Mucosa of descending colon (tissue), 3 donors: Measurements from ENCODE around the gene RELT. TPM values are rescaled to one million over a fixed set of nuclear protein-coding genes. Genes with fewer than 3 reads are reported as not detected.
A peak's percentile ranks its signal among the peaks of the same experiment; 100 is the strongest.

Experiments used
- ATAC-seq: fragments of 200-7000 bp; cut with Tn5 transposase; one replicate; pipeline ENCODE4 v1.9.1; 2020; ENCODE audit warnings: mild to moderate bottlenecking, moderate library complexity
- DNase-seq, 3 donors: peaks; one replicate each; pipeline ENCODE4 v3.0.0-alpha.2; 2020
- H3K36me3 ChIP-seq: fragments of 200-600 bp; one replicate; pipeline ENCODE4 v1.8.0; 2021; ENCODE audit warnings: low read depth, mild to moderate bottlenecking
- H3K4me1 ChIP-seq: fragments of 200-600 bp; one replicate; pipeline ENCODE4 v1.8.0; 2021; ENCODE audit warnings: low read depth, mild to moderate bottlenecking
- H3K4me3 ChIP-seq: fragments of 200-600 bp; one replicate; pipeline ENCODE4 v1.8.0; 2021; ENCODE audit warnings: mild to moderate bottlenecking
- H3K9me3 ChIP-seq: fragments of 200-600 bp; one replicate; pipeline ENCODE4 v1.8.0; 2021; ENCODE audit warnings: mild to moderate bottlenecking
- intact Hi-C, 2 donors: fragments of 100-400 bp; cut with DNase I in 1 of 2; cut with micrococcal nuclease in 1 of 2; formaldehyde crosslinking; loops; one replicate each; pipeline versions ENCODE4 v1.11.0 to v1.11.1; 2022; cut with DNase I, micrococcal nuclease
- long read RNA-seq, 2 donors: library from polyadenylated mRNA; unstranded; transcript quantifications; one replicate each; pipeline ENCODE4 v2.0.0, GENCODE V29; 2019 to 2021
- total RNA-seq, 3 donors: library from RNA; stranded (reverse); fragmentation: NEBNext Ultra II Directional in 2 of 3; extraction: Animal tissue kit (Norgen Biotek cat#: 25700) in 2 of 3; gene quantifications; one replicate each; pipeline versions ENCODE4 v1.2.1 to v1.2.4, GENCODE V29; 2021 to 2023
- TF ChIP-seq, protein P1 (sequence below): fragments of 200-600 bp; IDR thresholded peaks from one replicate; pipeline ENCODE4 v1.8.0; 2022; ENCODE audit warnings: antibody characterized with exemption, mild to moderate bottlenecking
- donor health status: DM: no; HTN: no; CAD: no; lungs with moderate emphysema.
- donor health status: DM: no; HTN: no; CAD: no.
- donor health status: DM: no; HTN: yes; CAD: no.

Gene RELT, protein sequence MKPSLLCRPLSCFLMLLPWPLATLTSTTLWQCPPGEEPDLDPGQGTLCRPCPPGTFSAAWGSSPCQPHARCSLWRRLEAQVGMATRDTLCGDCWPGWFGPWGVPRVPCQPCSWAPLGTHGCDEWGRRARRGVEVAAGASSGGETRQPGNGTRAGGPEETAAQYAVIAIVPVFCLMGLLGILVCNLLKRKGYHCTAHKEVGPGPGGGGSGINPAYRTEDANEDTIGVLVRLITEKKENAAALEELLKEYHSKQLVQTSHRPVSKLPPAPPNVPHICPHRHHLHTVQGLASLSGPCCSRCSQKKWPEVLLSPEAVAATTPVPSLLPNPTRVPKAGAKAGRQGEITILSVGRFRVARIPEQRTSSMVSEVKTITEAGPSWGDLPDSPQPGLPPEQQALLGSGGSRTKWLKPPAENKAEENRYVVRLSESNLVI
- 1 to 10 TPM; 2.3 to 4.7 (median 4.4) TPM for total RNA-seq
- long read RNA-seq, donor 1, partial matches to known transcripts: 1 of 4 reads
- long read RNA-seq, donor 1, other reads (novel, unspliced or antisense): 1 of 4 reads
- long read RNA-seq, donor 2, partial matches to known transcripts: 0 of 1 reads
- long read RNA-seq, donor 2, other reads (novel, unspliced or antisense): 0 of 1 reads

DNA sequence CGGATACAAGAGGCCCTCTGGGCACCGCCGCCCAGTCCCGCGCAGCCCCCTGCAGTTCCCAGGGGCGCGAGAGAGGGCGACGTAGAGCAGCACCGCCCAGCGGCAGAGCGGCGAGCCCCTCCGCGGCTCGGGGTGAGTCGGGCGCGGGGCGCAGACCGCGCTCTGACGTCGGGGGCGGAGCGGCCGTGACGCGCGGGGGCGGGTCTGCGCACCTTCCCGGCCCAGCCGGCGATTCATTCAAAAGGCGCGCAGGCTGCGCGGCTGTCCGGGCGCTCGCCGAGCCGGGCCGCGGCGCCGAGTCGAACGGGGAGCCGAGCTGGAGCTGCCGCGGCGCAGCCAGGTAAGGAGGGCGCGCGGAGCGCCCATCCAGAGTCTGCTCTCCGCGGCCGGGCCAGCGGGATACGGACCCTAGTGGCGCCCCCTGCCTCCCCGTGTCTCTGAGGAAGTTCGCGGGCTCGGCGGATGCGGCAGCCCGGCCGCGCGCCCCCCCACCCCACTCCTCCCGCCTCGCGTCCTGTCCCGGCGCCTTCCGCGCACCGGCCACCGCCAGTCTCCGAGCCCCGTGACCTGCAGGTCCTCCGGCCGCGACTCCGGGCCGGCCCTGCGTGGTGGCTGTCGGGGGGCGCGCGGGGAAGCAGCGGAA is at the start of gene RELT:
RELT (plus strand) TSS at position 240 of the 643 bp plus-strand sequence. CDS start 12,738 bp downstream, outside the sequence.
- no peaks in the 10 kb centered on the region for H3K4me1 ChIP-seq
- peak within 1 kb of the TSS; percentile 61 for H3K4me3 ChIP-seq
- no peaks in the 10 kb centered on the region for H3K9me3 ChIP-seq
- peak; percentile 90 to 96 (median 93) for DNase-seq
- peak; percentile 96 for ATAC-seq
- H3K36me3 ChIP-seq: no peaks in the 10 kb centered on the region
- TF ChIP-seq, protein P1, sequence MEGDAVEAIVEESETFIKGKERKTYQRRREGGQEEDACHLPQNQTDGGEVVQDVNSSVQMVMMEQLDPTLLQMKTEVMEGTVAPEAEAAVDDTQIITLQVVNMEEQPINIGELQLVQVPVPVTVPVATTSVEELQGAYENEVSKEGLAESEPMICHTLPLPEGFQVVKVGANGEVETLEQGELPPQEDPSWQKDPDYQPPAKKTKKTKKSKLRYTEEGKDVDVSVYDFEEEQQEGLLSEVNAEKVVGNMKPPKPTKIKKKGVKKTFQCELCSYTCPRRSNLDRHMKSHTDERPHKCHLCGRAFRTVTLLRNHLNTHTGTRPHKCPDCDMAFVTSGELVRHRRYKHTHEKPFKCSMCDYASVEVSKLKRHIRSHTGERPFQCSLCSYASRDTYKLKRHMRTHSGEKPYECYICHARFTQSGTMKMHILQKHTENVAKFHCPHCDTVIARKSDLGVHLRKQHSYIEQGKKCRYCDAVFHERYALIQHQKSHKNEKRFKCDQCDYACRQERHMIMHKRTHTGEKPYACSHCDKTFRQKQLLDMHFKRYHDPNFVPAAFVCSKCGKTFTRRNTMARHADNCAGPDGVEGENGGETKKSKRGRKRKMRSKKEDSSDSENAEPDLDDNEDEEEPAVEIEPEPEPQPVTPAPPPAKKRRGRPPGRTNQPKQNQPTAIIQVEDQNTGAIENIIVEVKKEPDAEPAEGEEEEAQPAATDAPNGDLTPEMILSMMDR: peak; percentile 98
- intact Hi-C loops: no loop called here

DNA sequence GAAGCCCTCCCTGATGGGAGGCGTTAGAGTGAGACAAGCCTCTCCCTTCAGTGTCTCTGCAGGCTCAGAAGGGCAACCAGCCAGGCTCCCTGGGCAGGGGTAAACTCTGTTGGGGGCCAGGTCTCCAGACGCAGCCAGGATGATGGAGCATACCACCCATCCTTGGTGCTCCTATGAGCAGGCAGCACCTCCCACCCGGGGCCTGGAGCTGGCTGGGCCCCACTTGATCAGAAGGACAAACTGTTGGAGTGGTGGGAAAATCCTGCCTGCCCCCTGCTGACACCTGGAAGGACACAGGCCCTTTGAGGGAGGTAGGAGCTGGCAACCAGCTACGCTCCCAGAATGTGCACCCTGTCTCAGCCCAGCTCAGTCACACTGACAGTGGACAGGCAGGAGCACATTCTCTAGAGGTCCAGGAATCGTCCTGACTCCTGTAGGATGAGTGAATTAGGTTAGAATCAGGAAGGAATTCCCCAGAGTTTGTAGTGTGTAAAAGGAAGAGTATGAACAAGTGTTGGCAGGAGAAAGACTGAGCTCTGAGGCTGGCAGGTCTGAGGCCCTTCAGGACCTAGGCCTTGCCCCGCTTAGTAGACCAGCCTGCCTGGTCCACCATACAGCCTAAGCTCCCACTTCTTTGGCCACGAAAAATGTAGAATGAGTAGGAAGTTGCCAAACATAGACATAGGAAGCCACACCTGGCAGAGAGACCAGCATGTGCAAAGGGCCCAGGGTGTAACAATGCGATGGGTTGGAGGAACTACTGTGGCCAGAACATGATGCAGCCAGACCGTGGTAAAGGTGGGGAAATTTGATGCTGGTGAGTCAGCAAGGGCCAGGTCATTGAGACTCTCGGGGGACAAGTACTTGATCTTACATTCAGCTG is 49.0 kb upstream of the RELT start:
- TF ChIP-seq, protein P1: no peak
- no peaks in the 10 kb centered on the region for H3K9me3 ChIP-seq
- peaks cover 15% of the 10 kb centered on the region for H3K4me1 ChIP-seq
- no peak for DNase-seq
- intact Hi-C loops: no loop called here
- ATAC-seq: peak; percentile 11
- H3K4me3 ChIP-seq: no peak overlapping the region
- H3K36me3 ChIP-seq: no peaks in the 10 kb centered on the region

DNA sequence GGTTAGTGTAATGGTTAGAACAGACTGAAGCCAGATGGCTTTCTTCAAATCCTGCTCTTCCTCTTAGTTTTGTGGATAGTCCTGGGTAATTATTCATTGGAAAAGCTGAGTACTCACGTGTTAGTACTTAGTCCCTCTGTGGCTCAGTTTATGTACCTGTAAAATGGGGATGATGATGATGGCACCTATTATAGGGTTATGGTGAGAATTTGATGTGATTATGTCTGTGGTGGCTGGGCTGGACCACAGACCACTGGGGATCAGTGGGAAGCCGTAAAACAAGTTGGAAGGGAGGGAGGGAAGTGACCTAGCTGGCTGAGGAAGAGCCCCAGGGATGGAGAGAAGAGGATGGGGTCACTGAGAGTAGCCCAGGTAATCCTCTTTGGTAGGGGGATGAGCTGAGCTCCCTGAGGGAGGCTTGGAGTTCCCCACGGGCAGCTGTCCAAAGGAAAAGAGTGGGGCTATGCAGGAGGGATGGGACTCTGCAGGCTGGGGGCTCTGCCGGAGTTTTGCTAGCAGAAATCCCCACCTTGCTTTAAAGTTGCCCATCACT is 48.3 kb upstream of the RELT start:
- DNase-seq (no peak), ATAC-seq (no peak)
- TF ChIP-seq, protein P1: no peak
- intact Hi-C loops: no loop called here
- H3K4me1 ChIP-seq: peaks cover 15% of the 10 kb centered on the region
- H3K9me3 ChIP-seq: no peaks in the 10 kb centered on the region
- H3K4me3 ChIP-seq: no peak overlapping the region
- H3K36me3 ChIP-seq: no peaks in the 10 kb centered on the region

DNA sequence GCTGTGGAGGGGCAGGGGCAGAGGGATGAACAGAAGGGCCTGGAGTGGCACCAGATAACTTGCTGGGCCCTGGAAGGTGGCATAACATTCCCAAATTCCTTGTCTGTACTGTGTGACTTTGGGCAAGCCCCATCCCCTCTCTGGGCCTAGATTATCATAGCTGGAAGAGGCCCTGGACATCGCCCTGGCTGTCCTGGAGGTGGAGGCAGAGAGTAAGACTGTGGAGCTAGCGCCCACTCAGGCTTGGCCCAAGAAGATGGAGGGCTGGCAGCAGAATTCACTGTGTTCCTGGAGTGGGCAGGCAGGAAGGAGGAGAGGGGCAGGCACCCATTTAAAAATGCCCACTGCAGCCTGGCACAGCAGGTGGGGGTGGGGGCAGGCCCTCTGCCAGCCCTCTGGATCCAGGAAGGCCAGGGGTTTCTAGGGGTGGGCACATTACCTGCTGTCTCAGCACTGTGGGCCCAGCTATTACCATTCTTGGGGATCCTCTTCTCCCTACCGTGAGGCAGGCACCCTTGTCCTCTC is 45.6 kb upstream of the RELT start:
- no peaks in the 10 kb centered on the region for H3K36me3 ChIP-seq
- no peaks in the 10 kb centered on the region for H3K9me3 ChIP-seq
- ATAC-seq: no peak
- no peak overlapping the region for H3K4me3 ChIP-seq
- TF ChIP-seq, protein P1: no peak
- DNase-seq: no peak
- peaks cover 4% of the 10 kb centered on the region for H3K4me1 ChIP-seq
- intact Hi-C loops: no loop called here
